Tibial nerve (tissue), 4 donors: ENCODE results near the gene TCF7L1.

Experiments used
- EP300 ChIP-seq, 2 donors: sonication (generic); formaldehyde crosslinking; IDR thresholded peaks; one replicate each; pipeline ENCODE4 v1.6.1; 2017; ENCODE audit warnings: antibody characterized with exemption in 2 of 2, mild to moderate bottlenecking in 1 of 2
- POLR2A ChIP-seq, 2 donors: fragments of 450-650 bp; IDR thresholded peaks; one replicate each; pipeline ENCODE4 v1.6.1; 2017; ENCODE audit warnings: antibody characterized with exemption in 2 of 2, mild to moderate bottlenecking in 2 of 2, moderate library complexity in 2 of 2
- TF ChIP-seq, protein P1 (sequence below), 5 experiments: fragments of 200-600 bp in 3 of 5; fragments of 450-650 bp in 2 of 5; sonication (generic) in 3 of 5; IDR thresholded peaks; one replicate each; pipeline ENCODE4 v1.5.1; 2016 to 2019; ENCODE audit warnings: antibody characterized with exemption in 5 of 5, mild to moderate bottlenecking in 3 of 5, moderate library complexity in 2 of 5

DNA sequence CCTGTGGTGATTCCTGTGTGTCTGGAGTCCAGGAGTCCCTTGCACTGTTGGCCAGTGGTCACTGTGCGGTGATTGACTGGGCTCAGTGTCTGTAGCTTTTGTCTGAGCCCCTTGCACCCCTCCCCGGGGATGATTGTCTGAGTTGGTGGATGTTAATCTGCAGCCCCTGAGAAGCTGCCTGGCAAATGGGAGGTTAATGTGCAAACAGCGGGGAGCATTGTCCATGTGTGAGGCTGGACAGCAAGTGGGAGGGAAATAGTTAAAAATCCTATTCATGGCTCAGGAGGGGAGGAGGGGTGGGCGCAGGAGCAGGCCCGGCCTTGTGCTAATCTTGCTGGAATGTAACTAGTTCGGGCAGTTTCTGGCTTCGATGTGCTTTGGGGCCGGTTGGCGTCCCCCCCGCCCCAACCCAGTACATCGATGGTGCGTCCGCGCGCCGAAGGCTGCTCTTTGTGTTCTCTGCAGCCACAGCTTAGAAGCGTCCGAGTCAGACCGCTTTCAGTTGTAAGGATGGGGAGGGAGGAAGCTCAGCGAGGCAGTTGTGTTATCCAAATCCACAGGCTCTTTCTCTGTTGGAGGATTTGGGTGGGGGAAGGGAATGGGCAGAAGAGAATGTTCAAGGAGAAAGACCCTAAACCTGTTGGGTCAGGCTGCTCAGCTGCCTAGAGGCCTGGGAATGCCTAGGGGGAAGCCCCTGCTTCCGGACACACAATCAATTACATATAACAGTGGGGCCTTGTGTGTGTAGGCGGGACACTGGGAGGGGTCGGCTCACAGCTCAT, 122.8 kb downstream of the TCF7L1 start:
- TF ChIP-seq, protein P1, sequence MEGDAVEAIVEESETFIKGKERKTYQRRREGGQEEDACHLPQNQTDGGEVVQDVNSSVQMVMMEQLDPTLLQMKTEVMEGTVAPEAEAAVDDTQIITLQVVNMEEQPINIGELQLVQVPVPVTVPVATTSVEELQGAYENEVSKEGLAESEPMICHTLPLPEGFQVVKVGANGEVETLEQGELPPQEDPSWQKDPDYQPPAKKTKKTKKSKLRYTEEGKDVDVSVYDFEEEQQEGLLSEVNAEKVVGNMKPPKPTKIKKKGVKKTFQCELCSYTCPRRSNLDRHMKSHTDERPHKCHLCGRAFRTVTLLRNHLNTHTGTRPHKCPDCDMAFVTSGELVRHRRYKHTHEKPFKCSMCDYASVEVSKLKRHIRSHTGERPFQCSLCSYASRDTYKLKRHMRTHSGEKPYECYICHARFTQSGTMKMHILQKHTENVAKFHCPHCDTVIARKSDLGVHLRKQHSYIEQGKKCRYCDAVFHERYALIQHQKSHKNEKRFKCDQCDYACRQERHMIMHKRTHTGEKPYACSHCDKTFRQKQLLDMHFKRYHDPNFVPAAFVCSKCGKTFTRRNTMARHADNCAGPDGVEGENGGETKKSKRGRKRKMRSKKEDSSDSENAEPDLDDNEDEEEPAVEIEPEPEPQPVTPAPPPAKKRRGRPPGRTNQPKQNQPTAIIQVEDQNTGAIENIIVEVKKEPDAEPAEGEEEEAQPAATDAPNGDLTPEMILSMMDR (IDR thresholded peaks at IDR 0.05), result no peak
- TF ChIP-seq EP300 (IDR thresholded peaks at IDR 0.05) (no peak), POLR2A (IDR thresholded peaks at IDR 0.05) (no peak)
